Measurements from ENCODE around the gene PROB1. TPM values are rescaled to one million over a fixed set of nuclear protein-coding genes. Genes with fewer than 3 reads are reported as not detected.
A peak's percentile ranks its signal among the peaks of the same experiment; 100 is the strongest.
"Not testable (repeated sequence)": the region's sequence is repeated elsewhere in the genome, so short reads cannot be mapped to it uniquely, and the experiment has no call there.

PROB1 gene
- 0.22 to 0.32 TPM (median 0.26 TPM) in 3 replicates for polyA plus RNA-seq
- 0.06 TPM for polyA plus RNA-seq (2011; ENCODE audit: low read depth)
- 0.10 and 0.18 TPM in 2 replicates for polyA plus RNA-seq (2011; cell fraction: cytosol; rRNA removed)
- polyA plus RNA-seq (2011; cell fraction: nucleus; rRNA removed), result 0.37 and 0.48 TPM in 2 replicates
- 0.16 and 1.2 TPM in 2 replicates for polyA plus RNA-seq (2012; ENCODE audit: low replicate concordance)
- polyA minus RNA-seq, result 0.10 to 0.33 TPM (median 0.16 TPM) in 3 replicates
- polyA minus RNA-seq (2011; cell fraction: cytosol; rRNA and poly(A)+ RNA removed), result 0.38 TPM
- polyA minus RNA-seq (2011; cell fraction: nucleus; rRNA and poly(A)+ RNA removed), result 0.42 and 0.47 TPM in 2 replicates

- H4K20me1 ChIP-seq (ENCODE audit: control insufficient read depth, extremely low read depth, insufficient read depth, low read length), result no peaks in the 10 kb centered on the region
- H3K4me1 ChIP-seq (ENCODE audit: control insufficient read depth, extremely low read depth, insufficient read depth, low read length), result peaks cover 19% of the 10 kb centered on the region
- H3K4me3 ChIP-seq (ENCODE audit: control insufficient read depth in 2 of 3, extremely low read depth in 1 of 3, insufficient read depth in 2 of 3, low read depth in 1 of 3, low read length in 3 of 3), result peak within 1 kb of the TSS; percentile 69 to 92 (median 84)
- no peak within 1 kb of the TSS for H2AFZ ChIP-seq (ENCODE audit: control insufficient read depth, low read length)
- no peaks in the 10 kb centered on the region for H3K27me3 ChIP-seq (ENCODE audit: control insufficient read depth, extremely low read depth, insufficient read depth, low read length)
- H3K27ac ChIP-seq (ENCODE audit: control insufficient read depth, insufficient read depth, low read length), result peak within 1 kb of the TSS; percentile 60
- no peak for DNase-seq (ENCODE audit: low read depth, low spot score)
- peak within 1 kb of the TSS; percentile 93 for H3K9ac ChIP-seq (ENCODE audit: control insufficient read depth, extremely low read depth, insufficient read depth, low read length)
- H3K36me3 ChIP-seq (ENCODE audit: control insufficient read depth in 2 of 2, extremely low read depth in 1 of 2, insufficient read depth in 2 of 2, low read length in 2 of 2), result peaks cover 0 to 4% of the 10 kb centered on the region in 2 experiments
- H3K79me2 ChIP-seq (ENCODE audit: control insufficient read depth, insufficient read depth, low read length), result peaks cover 15% of the 10 kb centered on the region
- H3K9me3 ChIP-seq (ENCODE audit: control insufficient read depth, low read depth, low read length), result no peaks in the 10 kb centered on the region
- H3K9me1 ChIP-seq (ENCODE audit: control insufficient read depth, extremely low read depth, insufficient read depth, low read length), result no peaks in the 10 kb centered on the region
- dilution Hi-C loops (cut with MboI; ENCODE audit: extremely low pct_ligation_motif_present, low sequenced_read_pairs), result no loop called here
- H3K4me2 ChIP-seq (ENCODE audit: control insufficient read depth, extremely low read depth, insufficient read depth, low read depth, low read length), result peak within 1 kb of the TSS; percentile 90
- FAIRE-seq, result no peak
- TF ChIP-seq CTCF (optimal IDR thresholded peaks at IDR 0.05 in 1 of 3, IDR thresholded peaks at IDR 0.05 in 1 of 3, conservative IDR thresholded peaks at IDR 0.05 in 1 of 3; ENCODE audit: extremely low read depth in 1 of 3, insufficient read depth in 2 of 3, low read length in 3 of 3), result no peak
- no peak for TF ChIP-seq EZH2 (IDR thresholded peaks at IDR 0.05; ENCODE audit: low read length)
Measured at GRCh38 chr5:139394654-139395566, at the start of gene PROB1. PROB1 (minus strand) TSS chr5:139395104; CDS start chr5:139395081, 23 bp downstream.

- Histone ChIP-seq H3K9me1 (ENCODE audit: control insufficient read depth, extremely low read depth, insufficient read depth, low read length) (no peaks in the 10 kb centered on the region), H3K27ac (ENCODE audit: control insufficient read depth, insufficient read depth, low read length) (no peak overlapping the region), H3K9ac (ENCODE audit: control insufficient read depth, extremely low read depth, insufficient read depth, low read length) (no peak overlapping the region), H3K79me2 (ENCODE audit: control insufficient read depth, insufficient read depth, low read length) (no peaks in the 10 kb centered on the region), H2AFZ (ENCODE audit: control insufficient read depth, low read length) (no peak overlapping the region), H4K20me1 (ENCODE audit: control insufficient read depth, extremely low read depth, insufficient read depth, low read length) (no peaks in the 10 kb centered on the region), H3K27me3 (ENCODE audit: control insufficient read depth, extremely low read depth, insufficient read depth, low read length) (no peaks in the 10 kb centered on the region), H3K4me1 (ENCODE audit: control insufficient read depth, extremely low read depth, insufficient read depth, low read length) (peaks cover 44% of the 10 kb centered on the region), H3K4me3 (ENCODE audit: control insufficient read depth in 2 of 3, extremely low read depth in 1 of 3, insufficient read depth in 2 of 3, low read depth in 1 of 3, low read length in 3 of 3) (no peak overlapping the region), H3K36me3 (ENCODE audit: control insufficient read depth in 2 of 2, extremely low read depth in 1 of 2, insufficient read depth in 2 of 2, low read length in 2 of 2) (no peaks in the 10 kb centered on the region), H3K9me3 (ENCODE audit: control insufficient read depth, low read depth, low read length) (no peaks in the 10 kb centered on the region), H3K4me2 (ENCODE audit: control insufficient read depth, extremely low read depth, insufficient read depth, low read depth, low read length) (peak overlapping the region; percentile 44)
- FAIRE-seq (peak; percentile 68), DNase-seq (ENCODE audit: low read depth, low spot score) (no peak)
- no peak for TF ChIP-seq EZH2 (IDR thresholded peaks at IDR 0.05; ENCODE audit: low read length)
- no peak for TF ChIP-seq CTCF (optimal IDR thresholded peaks at IDR 0.05 in 1 of 3, IDR thresholded peaks at IDR 0.05 in 1 of 3, conservative IDR thresholded peaks at IDR 0.05 in 1 of 3; ENCODE audit: extremely low read depth in 1 of 3, insufficient read depth in 2 of 3, low read length in 3 of 3)
- dilution Hi-C loops (cut with MboI; ENCODE audit: extremely low pct_ligation_motif_present, low sequenced_read_pairs), result no loop called here
Measured at GRCh38 chr5:139443831-139444453, 49.0 kb upstream of the PROB1 start.

- DNase-seq (ENCODE audit: low read depth, low spot score); H2AFZ ChIP-seq (ENCODE audit: control insufficient read depth, low read length); H3K9ac ChIP-seq (ENCODE audit: control insufficient read depth, extremely low read depth, insufficient read depth, low read length); H3K9me3 ChIP-seq (ENCODE audit: control insufficient read depth, low read depth, low read length); FAIRE-seq; H3K79me2 ChIP-seq (ENCODE audit: control insufficient read depth, insufficient read depth, low read length); H4K20me1 ChIP-seq (ENCODE audit: control insufficient read depth, extremely low read depth, insufficient read depth, low read length); H3K4me3 ChIP-seq (ENCODE audit: control insufficient read depth in 2 of 3, extremely low read depth in 1 of 3, insufficient read depth in 2 of 3, low read depth in 1 of 3, low read length in 3 of 3); H3K27me3 ChIP-seq (ENCODE audit: control insufficient read depth, extremely low read depth, insufficient read depth, low read length); H3K36me3 ChIP-seq (ENCODE audit: control insufficient read depth in 2 of 2, extremely low read depth in 1 of 2, insufficient read depth in 2 of 2, low read length in 2 of 2); H3K27ac ChIP-seq (ENCODE audit: control insufficient read depth, insufficient read depth, low read length); H3K4me2 ChIP-seq (ENCODE audit: control insufficient read depth, extremely low read depth, insufficient read depth, low read depth, low read length); H3K9me1 ChIP-seq (ENCODE audit: control insufficient read depth, extremely low read depth, insufficient read depth, low read length); dilution Hi-C loops (cut with MboI; ENCODE audit: extremely low pct_ligation_motif_present, low sequenced_read_pairs): not testable (repeated sequence)
- H3K4me1 ChIP-seq (ENCODE audit: control insufficient read depth, extremely low read depth, insufficient read depth, low read length), result peaks cover 26% of the 10 kb centered on the region
Measured at GRCh38 chr5:139440416-139440815, 45.5 kb upstream of the PROB1 start.
